Ishikawa (cell line): ENCODE data around the gene RPS6KA5.

ENCODE experiments used
- CEBPB ChIP-seq: IDR thresholded peaks from 2 replicates; pipeline ENCODE4 v1.6.1; 2012
- EGR1 ChIP-seq: IDR thresholded peaks from 2 replicates; pipeline ENCODE4 v1.6.1; 2012
- EP300 ChIP-seq: IDR thresholded peaks from 2 replicates; pipeline ENCODE4 v1.6.1; 2012; ENCODE audit warnings: borderline replicate concordance
- FOXM1 ChIP-seq: IDR thresholded peaks from 2 replicates; pipeline ENCODE4 v1.6.1; 2012; ENCODE audit warnings: low read depth, borderline replicate concordance
- NFIC ChIP-seq: IDR thresholded peaks from 2 replicates; pipeline ENCODE4 v1.6.1; 2012
- TAF1 ChIP-seq: IDR thresholded peaks from 2 replicates; pipeline ENCODE4 v1.6.1; 2012; ENCODE audit warnings: low read depth, mild to moderate bottlenecking
- TEAD4 ChIP-seq: IDR thresholded peaks from 2 replicates; pipeline ENCODE4 v1.6.1; 2012
- YY1 ChIP-seq: IDR thresholded peaks from 2 replicates; pipeline ENCODE4 v1.6.1; 2012; ENCODE audit warnings: low read depth
- TF ChIP-seq, protein P1 (sequence below): IDR thresholded peaks from 2 replicates; pipeline ENCODE4 v1.6.1; 2012; ENCODE audit warnings: low read depth, mild to moderate bottlenecking
- TF ChIP-seq, protein P2 (sequence below): IDR thresholded peaks from 2 replicates; pipeline ENCODE4 v1.6.1; 2012
- TF ChIP-seq, protein P3 (sequence below): IDR thresholded peaks from 2 replicates; pipeline ENCODE4 v1.6.1; 2012

DNA sequence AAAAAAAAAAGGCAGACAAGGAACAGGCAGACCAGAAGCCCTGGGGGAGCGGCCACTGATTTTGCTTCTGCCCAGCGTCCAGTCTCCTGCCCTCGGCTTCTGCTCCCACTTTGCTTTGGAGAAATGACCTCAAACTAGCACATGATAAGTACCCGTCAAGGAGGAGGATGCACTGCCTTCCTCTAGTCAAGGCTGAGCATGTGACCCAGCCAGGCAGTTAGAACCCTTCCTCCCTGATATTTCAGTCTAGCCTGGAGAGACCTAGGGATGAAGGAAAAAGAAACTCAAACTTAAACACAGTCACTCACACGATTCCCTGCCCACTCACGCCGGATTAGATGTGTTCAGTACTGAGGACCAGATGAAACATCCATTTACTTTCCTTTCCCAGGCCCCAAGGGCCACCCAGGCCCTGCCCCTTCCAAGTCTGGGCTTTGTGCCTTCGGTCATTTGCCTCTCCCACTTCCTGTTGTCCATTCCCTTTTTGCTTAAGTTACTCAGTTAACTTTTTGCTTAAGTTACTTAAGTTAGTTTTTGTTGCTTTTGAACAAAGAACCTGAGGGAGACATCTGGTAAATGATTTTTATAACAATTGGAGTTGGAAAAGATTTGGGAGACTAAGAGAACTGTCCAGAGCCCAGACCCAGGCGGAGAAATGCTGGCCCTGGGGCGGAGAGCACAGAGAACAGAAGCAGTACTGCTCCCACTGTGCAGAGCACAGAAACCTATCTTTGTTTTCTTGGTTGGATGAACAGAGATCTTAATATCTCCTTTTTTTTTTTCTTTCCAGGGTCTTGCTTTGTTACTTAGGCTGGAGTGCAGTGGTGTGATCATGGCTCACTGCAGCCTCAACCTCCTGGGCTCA lies 221.2 kb downstream of the RPS6KA5 start:
- no peak for TF ChIP-seq FOXM1
- TF ChIP-seq, protein P1, sequence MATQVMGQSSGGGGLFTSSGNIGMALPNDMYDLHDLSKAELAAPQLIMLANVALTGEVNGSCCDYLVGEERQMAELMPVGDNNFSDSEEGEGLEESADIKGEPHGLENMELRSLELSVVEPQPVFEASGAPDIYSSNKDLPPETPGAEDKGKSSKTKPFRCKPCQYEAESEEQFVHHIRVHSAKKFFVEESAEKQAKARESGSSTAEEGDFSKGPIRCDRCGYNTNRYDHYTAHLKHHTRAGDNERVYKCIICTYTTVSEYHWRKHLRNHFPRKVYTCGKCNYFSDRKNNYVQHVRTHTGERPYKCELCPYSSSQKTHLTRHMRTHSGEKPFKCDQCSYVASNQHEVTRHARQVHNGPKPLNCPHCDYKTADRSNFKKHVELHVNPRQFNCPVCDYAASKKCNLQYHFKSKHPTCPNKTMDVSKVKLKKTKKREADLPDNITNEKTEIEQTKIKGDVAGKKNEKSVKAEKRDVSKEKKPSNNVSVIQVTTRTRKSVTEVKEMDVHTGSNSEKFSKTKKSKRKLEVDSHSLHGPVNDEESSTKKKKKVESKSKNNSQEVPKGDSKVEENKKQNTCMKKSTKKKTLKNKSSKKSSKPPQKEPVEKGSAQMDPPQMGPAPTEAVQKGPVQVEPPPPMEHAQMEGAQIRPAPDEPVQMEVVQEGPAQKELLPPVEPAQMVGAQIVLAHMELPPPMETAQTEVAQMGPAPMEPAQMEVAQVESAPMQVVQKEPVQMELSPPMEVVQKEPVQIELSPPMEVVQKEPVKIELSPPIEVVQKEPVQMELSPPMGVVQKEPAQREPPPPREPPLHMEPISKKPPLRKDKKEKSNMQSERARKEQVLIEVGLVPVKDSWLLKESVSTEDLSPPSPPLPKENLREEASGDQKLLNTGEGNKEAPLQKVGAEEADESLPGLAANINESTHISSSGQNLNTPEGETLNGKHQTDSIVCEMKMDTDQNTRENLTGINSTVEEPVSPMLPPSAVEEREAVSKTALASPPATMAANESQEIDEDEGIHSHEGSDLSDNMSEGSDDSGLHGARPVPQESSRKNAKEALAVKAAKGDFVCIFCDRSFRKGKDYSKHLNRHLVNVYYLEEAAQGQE = no peak
- TF ChIP-seq CEBPB = no peak
- no peak for TF ChIP-seq EGR1
- TF ChIP-seq YY1 = no peak
- TF ChIP-seq, protein P2, sequence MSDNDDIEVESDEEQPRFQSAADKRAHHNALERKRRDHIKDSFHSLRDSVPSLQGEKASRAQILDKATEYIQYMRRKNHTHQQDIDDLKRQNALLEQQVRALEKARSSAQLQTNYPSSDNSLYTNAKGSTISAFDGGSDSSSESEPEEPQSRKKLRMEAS = no peak
- TF ChIP-seq TAF1 = no peak
- TF ChIP-seq EP300 = no peak
- no peak for TF ChIP-seq NFIC
- TF ChIP-seq TEAD4 = no peak
- TF ChIP-seq, protein P3, sequence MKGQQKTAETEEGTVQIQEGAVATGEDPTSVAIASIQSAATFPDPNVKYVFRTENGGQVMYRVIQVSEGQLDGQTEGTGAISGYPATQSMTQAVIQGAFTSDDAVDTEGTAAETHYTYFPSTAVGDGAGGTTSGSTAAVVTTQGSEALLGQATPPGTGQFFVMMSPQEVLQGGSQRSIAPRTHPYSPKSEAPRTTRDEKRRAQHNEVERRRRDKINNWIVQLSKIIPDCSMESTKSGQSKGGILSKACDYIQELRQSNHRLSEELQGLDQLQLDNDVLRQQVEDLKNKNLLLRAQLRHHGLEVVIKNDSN = no peak
